Common myeloid progenitor, CD34-positive (primary cell): ENCODE data around the gene DEFB126.
"Not testable (repeated sequence)": the region's sequence is repeated elsewhere in the genome, so short reads cannot be mapped to it uniquely, and the experiment has no call there.

Experiments used
- CTCF ChIA-PET: fragments of 350-600 bp; sonication (Branson Sonifier 250); formaldehyde crosslinking; loops from one replicate; lab custom pipeline; 2021; ENCODE audit warnings: antibody characterized with exemption; lab: Charles Lee
- POLR2A ChIA-PET: fragments of 350-600 bp; sonication (Branson Sonifier 250); formaldehyde crosslinking; loops from one replicate; lab custom pipeline; 2021; ENCODE audit warnings: antibody characterized with exemption; lab: Charles Lee
- DNase-seq, 3 donors: peaks; one replicate each; pipeline versions ENCODE4 v3.0.0 to v3.0.0-alpha.2; 2013
- H3K27ac ChIP-seq, 2 experiments: 1 replicate in 1 of 2; 2 replicates in 1 of 2; pipeline ENCODE4 v1.7.0; 2013; ENCODE audit warnings: inconsistent platforms in 2 of 2, low read length in 2 of 2, mild to moderate bottlenecking in 2 of 2, low read depth in 1 of 2, moderate library complexity in 1 of 2; ENCODE audit not compliant: severe bottlenecking in 2 of 2, insufficient read depth in 1 of 2, poor library complexity in 1 of 2
- H3K27me3 ChIP-seq, 5 experiments: replicated peaks in 2 of 5; 1 replicate in 3 of 5; 2 replicates in 2 of 5; pipeline versions ENCODE4 v1.6.1 to v1.7.0; 2013; ENCODE audit warnings: low read length in 4 of 5, mild to moderate bottlenecking in 2 of 5, moderate library complexity in 2 of 5, inconsistent platforms in 1 of 5; ENCODE audit not compliant: insufficient read depth in 5 of 5, control insufficient read depth in 4 of 5
- H3K36me3 ChIP-seq, 4 experiments: 1 replicate in 2 of 4; 2 replicates in 2 of 4; pipeline versions ENCODE4 v1.6.1 to v1.7.0; 2013; ENCODE audit warnings: low read length in 3 of 4, control low read depth in 1 of 4, mild to moderate bottlenecking in 1 of 4; ENCODE audit not compliant: control insufficient read depth in 4 of 4, insufficient read depth in 4 of 4
- H3K4me1 ChIP-seq, 4 experiments: 1 replicate in 3 of 4; 2 replicates in 1 of 4; pipeline versions ENCODE4 v1.6.1 to v1.7.1; 2013; ENCODE audit warnings: low read length in 3 of 4, mild to moderate bottlenecking in 3 of 4, control low read depth in 1 of 4, inconsistent platforms in 1 of 4, moderate library complexity in 1 of 4; ENCODE audit not compliant: control insufficient read depth in 4 of 4, insufficient read depth in 4 of 4; ENCODE audit errors: control extremely low read depth in 1 of 4
- H3K4me3 ChIP-seq, 7 experiments: 1 replicate in 4 of 7; 2 replicates in 3 of 7; pipeline versions ENCODE4 v1.5.1 to v1.7.0; 2013; ENCODE audit warnings: mild to moderate bottlenecking in 7 of 7, low read length in 6 of 7, moderate library complexity in 6 of 7, inconsistent platforms in 2 of 7, low read depth in 2 of 7, control low read depth in 1 of 7; ENCODE audit not compliant: insufficient read depth in 4 of 7, control insufficient read depth in 1 of 7; ENCODE audit errors: extremely low read depth in 1 of 7
- H3K9me3 ChIP-seq, 5 experiments: 1 replicate in 4 of 5; 2 replicates in 1 of 5; pipeline versions ENCODE4 v1.6.1 to v1.7.1; 2013; ENCODE audit warnings: low read length in 4 of 5, mild to moderate bottlenecking in 2 of 5, inconsistent platforms in 1 of 5, low read depth in 1 of 5, moderate library complexity in 1 of 5; ENCODE audit not compliant: control insufficient read depth in 4 of 5, insufficient read depth in 2 of 5; ENCODE audit errors: control extremely low read depth in 1 of 5
- WGBS: methylation state at CpG from one replicate; pipeline ENCODE4 v1.1.5; 2013; ENCODE audit not compliant: insufficient coverage; 5-methylcytosine and 5-hydroxymethylcytosine counted together

The DEFB126 gene

GRCh38 chr20:117518-117917 lies 24.9 kb upstream of the DEFB126 start:
- ChIA-PET CTCF (no interaction called here), POLR2A (no interaction called here)
- Histone ChIP-seq H3K4me1 (no peaks in the 10 kb centered on the region), H3K9me3 (peaks cover 0 to 23% (median 6%) of the 10 kb centered on the region in 5 experiments), H3K4me3 (no peak overlapping the region), H3K27me3 (peaks cover 0 to 12% (median 5%) of the 10 kb centered on the region in 5 experiments), H3K27ac (no peak overlapping the region), H3K36me3 (no peaks in the 10 kb centered on the region)
- no peak for DNase-seq

- H3K36me3 ChIP-seq, H3K9me3 ChIP-seq, DNase-seq, CTCF ChIA-PET, H3K27ac ChIP-seq, H3K4me3 ChIP-seq, H3K4me1 ChIP-seq, H3K27me3 ChIP-seq, POLR2A ChIA-PET: not testable (repeated sequence)
- WGBS: 94% methylated on average over 18 of the region's 28 CpGs
Observed at GRCh38 chr20:129786-130323, 12.5 kb upstream of the DEFB126 start.

- 97% methylated on average over 10 of the region's 11 CpGs for WGBS
- Histone ChIP-seq H3K36me3 (no peaks in the 10 kb centered on the region), H3K9me3 (peaks cover 0 to 4% (median 0%) of the 10 kb centered on the region in 5 experiments), H3K4me1 (no peaks in the 10 kb centered on the region), H3K27ac (no peak overlapping the region), H3K27me3 (peaks cover 0 to 20% (median 6%) of the 10 kb centered on the region in 5 experiments), H3K4me3 (no peak overlapping the region)
- ChIA-PET CTCF (no interaction called here), POLR2A (no interaction called here)
- peak in 2 of 3 donors; percentile 5 to 8 for DNase-seq
Observed at GRCh38 chr20:137668-138490, 4.5 kb upstream of the DEFB126 start.

GRCh38 chr20:145877-146276 lies 3.5 kb downstream of the DEFB126 start:
- no peak overlapping the region for H3K27ac ChIP-seq
- H3K4me1 ChIP-seq: no peaks in the 10 kb centered on the region
- CTCF ChIA-PET: interaction anchor here (1.2 kb wide), 1 partner anchor 49 kb away, joined by 3 read pairs; no protein-coding TSS in a partner anchor
- no peaks in the 10 kb centered on the region for H3K36me3 ChIP-seq
- WGBS: no CpG with 5 or more reads among the region's 2 CpGs
- no peaks in the 10 kb centered on the region for H3K9me3 ChIP-seq
- no peak overlapping the region for H3K4me3 ChIP-seq
- no peak for DNase-seq
- POLR2A ChIA-PET: no interaction called here
- H3K27me3 ChIP-seq: peaks cover 2 to 34% (median 18%) of the 10 kb centered on the region in 5 experiments

GRCh38 chr20:152131-152530 lies 9.7 kb downstream of the DEFB126 start:
- Histone ChIP-seq H3K27me3 (peaks cover 0 to 11% (median 3%) of the 10 kb centered on the region in 5 experiments), H3K27ac (no peak overlapping the region), H3K36me3 (no peaks in the 10 kb centered on the region), H3K9me3 (no peaks in the 10 kb centered on the region), H3K4me3 (no peak overlapping the region), H3K4me1 (no peaks in the 10 kb centered on the region)
- POLR2A ChIA-PET: no interaction called here
- DNase-seq: no peak
- CTCF ChIA-PET: no interaction called here
- WGBS: no CpG with 5 or more reads among the region's 1 CpG

GRCh38 chr20:157154-157553 lies 14.8 kb downstream of the DEFB126 start, which contains the start of gene DEFB127:
TSS of gene DEFB127 (plus strand) at chr20:157454. CDS start at chr20:157545, 91 bp downstream.
- Histone ChIP-seq H3K27me3 (peaks cover 0 to 9% (median 3%) of the 10 kb centered on the region in 5 experiments), H3K27ac (no peak within 1 kb of the TSS), H3K9me3 (no peaks in the 10 kb centered on the region), H3K4me1 (no peaks in the 10 kb centered on the region), H3K4me3 (no peak within 1 kb of the TSS), H3K36me3 (no peaks in the 10 kb centered on the region)
- CTCF ChIA-PET: no interaction called here
- WGBS: 92% methylated on average over 3 of the region's 5 CpGs
- POLR2A ChIA-PET: no interaction called here
- no peak for DNase-seq

GRCh38 chr20:164618-165017 lies 22.2 kb downstream of the DEFB126 start:
- Histone ChIP-seq H3K4me1 (no peaks in the 10 kb centered on the region), H3K27me3 (peaks cover 0 to 5% (median 0%) of the 10 kb centered on the region in 5 experiments), H3K36me3 (no peaks in the 10 kb centered on the region), H3K4me3 (no peak overlapping the region), H3K27ac (no peak overlapping the region), H3K9me3 (no peaks in the 10 kb centered on the region)
- DNase-seq: no peak
- CTCF ChIA-PET: no interaction called here
- WGBS: 60% methylated on average over 2 of the region's 3 CpGs
- POLR2A ChIA-PET: no interaction called here
